Stimulated activated CD4-positive, alpha-beta T cell treated with anti-CD3 and anti-CD28 coated beads, Interleukin-1b, Interleukin-23, amount 100 ng/mL, for 1 hour (primary cell): ENCODE data around the gene CHRNA7.
"Not testable (repeated sequence)": the region's sequence is repeated elsewhere in the genome, so short reads cannot be mapped to it uniquely, and the experiment has no call there.

ENCODE experiments used
- DNase-seq, 2 donors: peaks; one replicate each; pipeline ENCODE4 v3.0.0-alpha.2; 2020; ENCODE audit warnings: low read depth in 2 of 2

The CHRNA7 gene

GRCh38 chr15:32119694-32120330, 89.5 kb downstream of the CHRNA7 start:
- no peak for DNase-seq

- no peak for DNase-seq
Observed at GRCh38 chr15:32120577-32121383, 90.5 kb downstream of the CHRNA7 start.

- no peak for DNase-seq
Observed at GRCh38 chr15:32121384-32121695, 91.0 kb downstream of the CHRNA7 start.

GRCh38 chr15:32122013-32122412, 91.7 kb downstream of the CHRNA7 start:
- no peak for DNase-seq

GRCh38 chr15:32123473-32123872, 93.2 kb downstream of the CHRNA7 start:
- DNase-seq: no peak

GRCh38 chr15:32124726-32125125, 94.4 kb downstream of the CHRNA7 start:
- DNase-seq: no peak

- DNase-seq: no peak
Observed at GRCh38 chr15:32125595-32125994, 95.3 kb downstream of the CHRNA7 start.

GRCh38 chr15:32129815-32130214, 99.5 kb downstream of the CHRNA7 start:
- no peak for DNase-seq

- DNase-seq: no peak
Observed at GRCh38 chr15:32130823-32131222, 100.5 kb downstream of the CHRNA7 start.

- DNase-seq: no peak
Observed at GRCh38 chr15:32131803-32132202, 101.5 kb downstream of the CHRNA7 start.

- DNase-seq: no peak
Observed at GRCh38 chr15:32132859-32133258, 102.5 kb downstream of the CHRNA7 start.

GRCh38 chr15:32134842-32135241, 104.5 kb downstream of the CHRNA7 start:
- no peak for DNase-seq

- DNase-seq: no peak
Observed at GRCh38 chr15:32135335-32135734, 105.0 kb downstream of the CHRNA7 start.

- DNase-seq: not testable (repeated sequence)
Observed at GRCh38 chr15:32145512-32145911, 115.2 kb downstream of the CHRNA7 start.

- no peak for DNase-seq
Observed at GRCh38 chr15:32148833-32149555, 118.7 kb downstream of the CHRNA7 start.

GRCh38 chr15:32152574-32152973, 122.3 kb downstream of the CHRNA7 start:
- no peak for DNase-seq

- DNase-seq: not testable (repeated sequence)
Observed at GRCh38 chr15:32153868-32154623, 123.7 kb downstream of the CHRNA7 start.

- DNase-seq: not testable (repeated sequence)
Observed at GRCh38 chr15:32162143-32162542, 131.8 kb downstream of the CHRNA7 start.

GRCh38 chr15:32164065-32164464, 133.8 kb downstream of the CHRNA7 start:
- not testable (repeated sequence) for DNase-seq

- DNase-seq: not testable (repeated sequence)
Observed at GRCh38 chr15:32164747-32165146, 134.4 kb downstream of the CHRNA7 start.

GRCh38 chr15:32165775-32166174, 135.5 kb downstream of the CHRNA7 start:
- DNase-seq: not testable (repeated sequence)

GRCh38 chr15:32166270-32166669, 136.0 kb downstream of the CHRNA7 start:
- DNase-seq: not testable (repeated sequence)
